GM18873 (cell line): Measurements from ENCODE around the gene TAS2R16.

Source experiments
- ATAC-seq: cut with Tn5 transposase; IDR thresholded peaks from one replicate; pipeline ENCODE4 v1.9.1; 2021; ENCODE audit warnings: mild to moderate bottlenecking, moderate library complexity, moderate number of reproducible peaks; ENCODE audit not compliant: unreplicated experiment, low FRiP score

TAS2R16 gene

GRCh38 chr7:122995600-122995999 lies at the start of gene TAS2R16:
TAS2R16 (minus strand) TSS chr7:122995700; CDS start chr7:122995634, 66 bp downstream.
- ATAC-seq, result no peak

- no peak for ATAC-seq
Observed at GRCh38 chr7:123043642-123044041, 48.1 kb upstream of the TAS2R16 start.

- ATAC-seq, result no peak
Observed at GRCh38 chr7:123041101-123041500, 45.6 kb upstream of the TAS2R16 start.

- no peak for ATAC-seq
Observed at GRCh38 chr7:123039269-123039668, 43.8 kb upstream of the TAS2R16 start.

GRCh38 chr7:123034106-123034505 lies 38.6 kb upstream of the TAS2R16 start:
- no peak for ATAC-seq

GRCh38 chr7:123030631-123031030 lies 35.1 kb upstream of the TAS2R16 start:
- no peak for ATAC-seq

GRCh38 chr7:123028339-123028738 lies 32.8 kb upstream of the TAS2R16 start:
- no peak for ATAC-seq

- ATAC-seq, result no peak
Observed at GRCh38 chr7:123026251-123026650, 30.8 kb upstream of the TAS2R16 start.

- ATAC-seq, result no peak
Observed at GRCh38 chr7:123024989-123025758, 29.7 kb upstream of the TAS2R16 start.

- ATAC-seq, result no peak
Observed at GRCh38 chr7:123023126-123023525, 27.6 kb upstream of the TAS2R16 start.

GRCh38 chr7:123022576-123022975 lies 27.1 kb upstream of the TAS2R16 start:
- no peak for ATAC-seq

- ATAC-seq, result no peak
Observed at GRCh38 chr7:123012435-123012834, 16.9 kb upstream of the TAS2R16 start.

GRCh38 chr7:123011766-123012369 lies 16.4 kb upstream of the TAS2R16 start:
- ATAC-seq, result no peak

GRCh38 chr7:123004931-123005330 lies 9.4 kb upstream of the TAS2R16 start:
- ATAC-seq, result no peak

GRCh38 chr7:123003539-123004126 lies 8.1 kb upstream of the TAS2R16 start:
- ATAC-seq, result no peak

- ATAC-seq, result no peak
Observed at GRCh38 chr7:122989577-122989976, 5.9 kb downstream of the TAS2R16 start.

- ATAC-seq, result no peak
Observed at GRCh38 chr7:122989041-122989440, 6.5 kb downstream of the TAS2R16 start.

GRCh38 chr7:122988333-122988732 lies 7.2 kb downstream of the TAS2R16 start:
- no peak for ATAC-seq

GRCh38 chr7:122987463-122987862 lies 8.0 kb downstream of the TAS2R16 start:
- ATAC-seq, result no peak

- no peak for ATAC-seq
Observed at GRCh38 chr7:122984021-122984420, 11.5 kb downstream of the TAS2R16 start.

GRCh38 chr7:122983261-122983660 lies 12.2 kb downstream of the TAS2R16 start:
- ATAC-seq, result no peak

GRCh38 chr7:122975341-122975740 lies 20.2 kb downstream of the TAS2R16 start:
- no peak for ATAC-seq
